ENCODE measurements around the gene PLA2R1.
A peak's percentile ranks its signal among the peaks of the same experiment; 100 is the strongest.

PLA2R1 gene

DNA sequence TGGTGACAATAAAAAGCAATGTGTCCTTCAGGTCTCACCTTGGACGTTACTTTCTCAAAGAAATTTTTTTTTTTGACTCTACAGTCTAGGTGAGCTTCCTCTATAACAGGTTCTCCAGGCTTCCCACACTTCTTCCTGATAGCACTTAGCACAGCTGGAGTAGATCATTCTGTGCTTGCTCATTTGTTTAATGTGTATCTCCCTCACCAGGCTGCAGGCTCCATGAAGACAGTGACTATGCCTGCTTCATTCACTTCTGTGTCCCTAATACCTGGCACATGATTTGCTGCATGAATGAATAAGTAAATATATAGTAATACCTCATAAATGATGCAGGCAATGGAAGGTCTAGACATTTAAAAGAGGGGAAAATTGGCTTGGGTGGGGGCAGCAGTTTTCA is 154.5 kb downstream of the PLA2R1 start:
- TF ChIP-seq EZH2phosphoT487 (IDR thresholded peaks at IDR 0.05; ENCODE audit: borderline replicate concordance, low read length), result no peak
- TF ChIP-seq, protein P1, sequence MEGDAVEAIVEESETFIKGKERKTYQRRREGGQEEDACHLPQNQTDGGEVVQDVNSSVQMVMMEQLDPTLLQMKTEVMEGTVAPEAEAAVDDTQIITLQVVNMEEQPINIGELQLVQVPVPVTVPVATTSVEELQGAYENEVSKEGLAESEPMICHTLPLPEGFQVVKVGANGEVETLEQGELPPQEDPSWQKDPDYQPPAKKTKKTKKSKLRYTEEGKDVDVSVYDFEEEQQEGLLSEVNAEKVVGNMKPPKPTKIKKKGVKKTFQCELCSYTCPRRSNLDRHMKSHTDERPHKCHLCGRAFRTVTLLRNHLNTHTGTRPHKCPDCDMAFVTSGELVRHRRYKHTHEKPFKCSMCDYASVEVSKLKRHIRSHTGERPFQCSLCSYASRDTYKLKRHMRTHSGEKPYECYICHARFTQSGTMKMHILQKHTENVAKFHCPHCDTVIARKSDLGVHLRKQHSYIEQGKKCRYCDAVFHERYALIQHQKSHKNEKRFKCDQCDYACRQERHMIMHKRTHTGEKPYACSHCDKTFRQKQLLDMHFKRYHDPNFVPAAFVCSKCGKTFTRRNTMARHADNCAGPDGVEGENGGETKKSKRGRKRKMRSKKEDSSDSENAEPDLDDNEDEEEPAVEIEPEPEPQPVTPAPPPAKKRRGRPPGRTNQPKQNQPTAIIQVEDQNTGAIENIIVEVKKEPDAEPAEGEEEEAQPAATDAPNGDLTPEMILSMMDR (IDR thresholded peaks at IDR 0.05; ENCODE audit: low read depth, low read length, poor library complexity, severe bottlenecking), result no peak
- Histone ChIP-seq H4K20me1 (ENCODE audit: control insufficient read depth, insufficient read depth, low read depth, low read length) (no peaks in the 10 kb centered on the region), H3F3A (ENCODE audit: control insufficient read depth, insufficient read depth) (no peaks in the 10 kb centered on the region), H3K36me3 (ENCODE audit: control insufficient read depth, low read length) (no peaks in the 10 kb centered on the region), H3K27ac (ENCODE audit: low read depth, low read length) (no peak overlapping the region), H3K27me3 (ENCODE audit: control insufficient read depth, low read length) (0 out of 2 replicates have a peak, but pooled peaks cover 6% of the 10 kb centered on the region), H3K4me2 (ENCODE audit: low read length) (no peak overlapping the region), H3K79me2 (ENCODE audit: control insufficient read depth, low read length) (no peaks in the 10 kb centered on the region), H3K9me2 (replicated peaks; ENCODE audit: control insufficient read depth, low read length) (no peaks in the 10 kb centered on the region), H3K4me1 (ENCODE audit: control insufficient read depth, low read length) (peaks cover 23% of the 10 kb centered on the region), H3K9me3 (ENCODE audit: control insufficient read depth, insufficient read depth, low read length) (no peaks in the 10 kb centered on the region), H3K4me3 (ENCODE audit: low read length) (no peak overlapping the region)

DNA sequence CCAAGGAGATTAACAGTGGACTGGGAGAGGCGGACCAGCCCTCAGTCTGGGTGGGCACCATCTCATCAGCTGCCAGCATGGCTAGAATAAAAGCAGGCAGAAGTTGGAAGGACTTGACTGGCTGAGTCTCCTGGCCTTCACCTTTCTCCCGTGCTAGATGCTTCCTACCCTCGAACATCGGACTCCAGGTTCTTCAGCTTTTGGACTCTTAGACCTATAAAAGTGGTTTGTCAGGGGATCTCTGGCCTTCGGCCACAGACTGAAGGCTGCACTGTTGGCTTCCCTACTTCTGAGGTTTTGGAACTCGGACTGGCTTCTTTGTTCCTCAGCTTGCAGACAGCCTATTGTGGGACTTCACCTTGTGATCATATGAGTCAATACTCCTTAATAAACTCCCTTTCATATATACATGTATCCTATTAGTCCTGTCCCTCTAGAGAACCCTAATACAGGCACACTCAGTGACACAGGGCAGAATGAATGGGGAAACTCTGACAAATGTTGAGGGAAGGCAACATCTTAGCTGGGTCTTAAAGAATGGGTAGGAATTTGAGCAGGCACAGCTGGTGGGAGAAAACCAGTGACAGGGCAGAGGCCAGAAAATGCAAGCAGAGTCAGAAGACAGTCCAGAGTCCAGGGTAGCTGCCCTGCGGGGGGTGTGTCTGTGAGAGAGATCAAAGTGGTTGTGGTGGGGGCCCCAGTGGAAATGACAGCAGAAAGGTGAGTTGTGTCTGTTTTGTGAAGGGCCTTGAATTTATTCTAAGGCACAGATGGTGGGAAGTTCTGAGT is 156.3 kb downstream of the PLA2R1 start:
- Histone ChIP-seq H3K4me1 (ENCODE audit: control insufficient read depth, low read length) (peaks cover 23% of the 10 kb centered on the region), H3K27me3 (ENCODE audit: control insufficient read depth, low read length) (0 out of 2 replicates have a peak, but pooled peaks cover 6% of the 10 kb centered on the region), H3K79me2 (ENCODE audit: control insufficient read depth, low read length) (no peaks in the 10 kb centered on the region), H3K9me2 (replicated peaks; ENCODE audit: control insufficient read depth, low read length) (no peaks in the 10 kb centered on the region), H3K4me2 (ENCODE audit: low read length) (no peak overlapping the region), H3F3A (ENCODE audit: control insufficient read depth, insufficient read depth) (no peaks in the 10 kb centered on the region), H3K36me3 (ENCODE audit: control insufficient read depth, low read length) (no peaks in the 10 kb centered on the region), H4K20me1 (ENCODE audit: control insufficient read depth, insufficient read depth, low read depth, low read length) (no peaks in the 10 kb centered on the region), H3K27ac (ENCODE audit: low read depth, low read length) (no peak overlapping the region), H3K4me3 (ENCODE audit: low read length) (no peak overlapping the region), H3K9me3 (ENCODE audit: control insufficient read depth, insufficient read depth, low read length) (no peaks in the 10 kb centered on the region)
- TF ChIP-seq, protein P1 (IDR thresholded peaks at IDR 0.05; ENCODE audit: low read depth, low read length, poor library complexity, severe bottlenecking), result no peak
- TF ChIP-seq EZH2phosphoT487 (IDR thresholded peaks at IDR 0.05; ENCODE audit: borderline replicate concordance, low read length), result no peak

DNA sequence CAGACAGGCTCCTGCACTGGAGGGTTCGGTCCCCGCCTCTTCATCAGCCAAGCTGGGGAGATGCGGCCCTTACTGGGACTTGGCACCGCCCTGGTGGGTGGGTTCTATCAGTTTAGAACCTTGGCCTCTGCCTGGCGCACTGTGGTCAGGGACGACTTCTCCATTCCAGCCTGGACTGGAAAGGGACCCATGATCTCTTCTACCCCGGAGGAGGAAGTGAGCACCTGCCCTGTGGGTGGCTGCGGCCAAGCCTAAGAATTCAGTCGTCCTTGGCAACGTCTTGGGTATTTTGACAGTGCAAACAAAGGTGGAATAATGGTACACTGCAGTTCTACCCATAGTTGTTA is 157.5 kb downstream of the PLA2R1 start:
- TF ChIP-seq EZH2phosphoT487 (IDR thresholded peaks at IDR 0.05; ENCODE audit: borderline replicate concordance, low read length), result no peak
- TF ChIP-seq, protein P1 (IDR thresholded peaks at IDR 0.05; ENCODE audit: low read depth, low read length, poor library complexity, severe bottlenecking), result no peak
- 0 out of 2 replicates have a peak, but pooled peaks cover 6% of the 10 kb centered on the region for H3K27me3 ChIP-seq (ENCODE audit: control insufficient read depth, low read length)
- peak overlapping the region; percentile 78 for H3K4me2 ChIP-seq (ENCODE audit: low read length)
- no peaks in the 10 kb centered on the region for H3K9me2 ChIP-seq (replicated peaks; ENCODE audit: control insufficient read depth, low read length)
- no peaks in the 10 kb centered on the region for H3K9me3 ChIP-seq (ENCODE audit: control insufficient read depth, insufficient read depth, low read length)
- no peaks in the 10 kb centered on the region for H3K79me2 ChIP-seq (ENCODE audit: control insufficient read depth, low read length)
- peaks cover 23% of the 10 kb centered on the region for H3K4me1 ChIP-seq (ENCODE audit: control insufficient read depth, low read length)
- no peak overlapping the region for H3K27ac ChIP-seq (ENCODE audit: low read depth, low read length)
- no peaks in the 10 kb centered on the region for H3K36me3 ChIP-seq (ENCODE audit: control insufficient read depth, low read length)
- H4K20me1 ChIP-seq (ENCODE audit: control insufficient read depth, insufficient read depth, low read depth, low read length), result no peaks in the 10 kb centered on the region
- no peaks in the 10 kb centered on the region for H3F3A ChIP-seq (ENCODE audit: control insufficient read depth, insufficient read depth)
- H3K4me3 ChIP-seq (ENCODE audit: low read length), result peak overlapping the region; percentile 67
